ENCODE results near the gene TRIM23.
"Not testable (repeated sequence)": the region's sequence is repeated elsewhere in the genome, so short reads cannot be mapped to it uniquely, and the experiment has no call there.

TRIM23 gene

GRCh38 chr5:65624025-65624570, at the start of gene TRIM23:
TRIM23 (minus strand) TSS chr5:65624333; CDS start chr5:65624274, 59 bp downstream.
- DNase-seq (ENCODE audit: low spot score) = peak; percentile 94

- DNase-seq (ENCODE audit: low spot score) = no peak
Observed at GRCh38 chr5:65672796-65673195, 48.7 kb upstream of the TRIM23 start.

- no peak for DNase-seq (ENCODE audit: low spot score)
Observed at GRCh38 chr5:65668696-65669095, 44.6 kb upstream of the TRIM23 start.

DNA sequence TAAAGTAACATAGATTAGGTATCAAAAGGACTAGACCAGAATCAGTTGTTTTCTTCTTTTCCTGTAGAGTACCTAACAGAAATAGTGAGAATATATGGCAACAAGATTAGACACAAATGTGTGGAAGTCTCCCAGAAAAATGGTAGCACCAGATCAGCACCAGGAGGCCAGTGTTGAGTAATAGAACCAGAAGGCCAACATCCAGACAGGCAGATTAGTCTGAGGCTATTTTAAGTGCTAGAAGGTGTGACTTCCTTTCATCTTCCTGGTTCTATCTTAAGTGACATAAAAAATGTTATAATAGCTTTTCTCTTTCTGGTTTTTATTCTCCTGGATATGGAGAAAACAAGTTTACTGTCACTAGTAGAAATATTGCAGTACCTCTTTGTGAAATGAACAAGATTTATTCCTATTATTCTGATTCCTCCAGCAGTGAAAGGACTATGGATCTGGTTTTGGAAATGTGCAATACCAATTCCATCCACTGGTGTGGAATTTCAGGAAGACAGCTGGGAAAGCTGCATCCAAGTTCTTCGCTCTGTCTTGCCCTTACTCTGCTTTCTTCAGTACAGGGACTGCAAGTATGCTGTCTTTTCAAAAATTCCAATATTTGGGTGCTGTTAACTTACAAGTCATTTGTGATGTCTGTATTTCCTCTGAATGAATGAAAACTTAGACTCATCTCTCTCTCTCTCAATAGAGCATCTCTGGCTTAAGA, 39.8 kb upstream of the TRIM23 start:
- peak; percentile 26 for DNase-seq (ENCODE audit: low spot score)

DNA sequence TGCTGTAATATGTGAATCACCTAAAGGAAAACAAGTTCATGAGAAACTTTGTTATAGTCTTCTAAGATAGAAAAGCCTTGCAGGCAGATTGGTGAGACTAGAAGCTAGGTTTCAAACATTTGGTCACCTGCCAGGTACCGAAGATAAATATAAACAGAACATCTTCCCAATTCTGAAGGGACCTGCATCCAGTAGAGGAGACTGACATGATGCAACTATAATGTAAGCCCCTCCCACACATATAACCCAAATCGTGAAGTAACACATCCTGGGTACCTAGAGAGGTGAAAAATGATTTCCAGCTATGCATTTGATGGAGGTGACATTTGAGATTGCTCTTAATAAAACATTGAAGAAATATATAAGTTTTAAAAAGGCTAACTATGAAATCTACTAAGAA, 30.6 kb upstream of the TRIM23 start:
- DNase-seq (ENCODE audit: low spot score) = no peak

- no peak for DNase-seq (ENCODE audit: low spot score)
Observed at GRCh38 chr5:65651144-65651543, 27.0 kb upstream of the TRIM23 start.

GRCh38 chr5:65647941-65648340, 23.8 kb upstream of the TRIM23 start:
- DNase-seq (ENCODE audit: low spot score) = no peak

GRCh38 chr5:65646938-65647337, 22.8 kb upstream of the TRIM23 start:
- DNase-seq (ENCODE audit: low spot score) = no peak

- no peak for DNase-seq (ENCODE audit: low spot score)
Observed at GRCh38 chr5:65640240-65640639, 16.1 kb upstream of the TRIM23 start.

DNA sequence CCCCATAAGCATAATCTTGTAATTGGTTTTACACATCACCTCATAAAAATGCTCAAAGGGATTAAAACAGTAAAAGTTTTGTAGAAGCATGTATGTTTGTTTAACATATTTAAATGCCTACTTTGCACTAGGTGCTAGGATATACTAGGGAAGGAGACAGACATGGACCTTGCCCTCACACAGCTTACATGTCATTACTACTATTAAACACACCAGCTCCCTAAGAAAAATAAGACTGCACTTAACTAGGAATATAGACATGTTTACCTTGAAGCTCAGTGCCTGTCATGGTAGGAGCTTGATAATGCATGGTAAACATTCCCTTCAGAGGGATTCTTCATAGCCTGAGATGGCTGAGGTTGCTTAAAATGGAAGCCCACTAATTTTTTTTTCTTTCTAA, 6.8 kb upstream of the TRIM23 start:
- no peak for DNase-seq (ENCODE audit: low spot score)

GRCh38 chr5:65625743-65626142, 1.6 kb upstream of the TRIM23 start:
- no peak for DNase-seq (ENCODE audit: low spot score)

DNA sequence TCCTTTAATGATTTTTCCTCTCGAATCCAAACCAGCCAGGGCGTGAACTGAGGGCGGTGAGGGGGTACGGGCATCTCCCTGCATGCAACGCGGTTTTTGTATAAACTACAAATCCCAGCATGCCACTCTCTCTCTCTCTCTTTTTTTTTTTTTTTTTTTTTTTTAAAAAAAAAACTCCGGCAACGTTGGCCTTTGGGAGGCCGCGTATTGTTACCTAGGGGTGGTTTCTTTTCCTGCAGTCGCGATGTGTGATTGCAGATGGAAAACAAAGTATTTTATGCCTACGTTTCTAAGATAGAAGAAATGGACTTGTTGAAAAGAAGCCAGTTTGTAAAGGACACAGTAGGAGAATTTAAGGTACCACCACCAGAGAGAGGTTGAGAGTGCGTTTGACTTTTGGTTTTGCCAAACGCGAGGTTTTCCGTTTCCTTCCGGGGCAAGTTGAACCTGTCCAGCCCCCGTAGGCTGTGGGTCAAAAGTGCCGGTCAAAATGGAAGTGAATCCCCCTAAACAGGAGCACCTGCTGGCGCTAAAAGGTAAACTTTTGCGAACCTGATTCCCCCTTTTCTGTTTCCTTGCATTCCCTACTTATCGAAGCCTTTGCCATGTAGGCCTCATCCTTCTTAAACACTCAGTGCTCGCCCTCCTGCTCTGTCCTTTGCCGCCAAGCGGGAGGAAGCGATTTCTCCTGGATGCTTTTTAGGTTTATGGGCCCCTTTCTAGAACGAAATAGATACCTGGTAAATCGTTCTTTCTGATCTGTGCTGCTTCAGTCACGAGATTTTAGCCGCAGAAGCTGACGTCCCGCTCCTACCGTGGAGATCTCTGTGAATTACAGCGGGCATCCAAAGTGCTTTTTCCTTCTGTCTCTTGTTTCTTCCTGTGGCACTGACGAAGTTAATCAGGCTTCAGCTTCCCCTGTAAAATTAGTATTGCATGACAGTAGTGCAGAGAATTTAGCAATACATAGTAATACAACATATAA, 730 bp upstream of the TRIM23 start, which contains the start of the genes SHLD3 and TRAPPC13:
Gene SHLD3 (plus strand): TSS at position 457 of the 985 bp plus-strand sequence. CDS start 4,561 bp downstream, outside the sequence.
Gene TRAPPC13 (plus strand): TSS at position 457 of the 985 bp plus-strand sequence. CDS start 34 bp downstream, at position 491.
- DNase-seq (ENCODE audit: low spot score) = peak; percentile 93

GRCh38 chr5:65623482-65623881, 651 bp downstream of the TRIM23 start:
- peak; percentile 3 for DNase-seq (ENCODE audit: low spot score)

GRCh38 chr5:65621961-65622360, 2.2 kb downstream of the TRIM23 start:
- DNase-seq (ENCODE audit: low spot score) = not testable (repeated sequence)

DNA sequence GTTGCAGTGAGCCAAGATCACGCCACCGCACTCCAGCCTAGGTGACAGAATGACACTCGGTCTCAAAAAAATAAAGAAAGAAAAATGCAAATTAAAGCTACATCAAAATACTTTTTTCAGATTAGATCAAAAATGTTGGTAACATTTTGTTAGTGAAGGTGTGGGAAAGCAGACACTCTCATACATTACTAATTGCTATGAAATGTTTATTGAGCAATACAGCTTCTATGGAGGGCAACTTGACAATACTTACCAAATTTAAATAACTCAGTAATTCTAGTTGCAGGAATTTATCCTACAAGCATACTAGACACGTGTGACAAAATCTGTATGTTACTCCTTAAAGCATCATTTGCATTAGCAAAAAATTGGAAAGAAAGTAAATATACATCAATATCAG, 4.1 kb downstream of the TRIM23 start:
- DNase-seq (ENCODE audit: low spot score) = no peak

GRCh38 chr5:65612298-65612907, 11.7 kb downstream of the TRIM23 start:
- no peak for DNase-seq (ENCODE audit: low spot score)

- DNase-seq (ENCODE audit: low spot score) = no peak
Observed at GRCh38 chr5:65611524-65611923, 12.6 kb downstream of the TRIM23 start.

DNA sequence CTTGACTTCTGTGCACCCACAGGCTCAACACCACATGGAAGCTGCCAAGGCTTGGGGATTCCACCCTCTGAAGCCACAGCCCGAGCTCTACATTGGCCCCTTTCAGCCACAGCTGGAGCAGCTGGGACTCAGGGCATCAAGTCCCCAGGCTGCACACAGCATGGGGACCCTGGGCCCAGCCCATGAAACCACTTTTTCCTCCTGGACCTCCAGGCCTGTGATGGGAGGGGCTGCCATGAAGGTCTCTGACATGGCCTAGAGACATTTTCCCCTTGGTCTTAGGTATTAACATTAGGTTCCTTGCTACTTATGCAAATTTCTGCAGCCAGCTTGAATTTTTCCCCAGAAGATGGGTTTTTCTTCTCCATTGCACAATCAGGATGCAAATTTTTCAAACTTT, 22.4 kb downstream of the TRIM23 start:
- not testable (repeated sequence) for DNase-seq (ENCODE audit: low spot score)

- no peak for DNase-seq (ENCODE audit: low spot score)
Observed at GRCh38 chr5:65588694-65589093, 35.4 kb downstream of the TRIM23 start.

- no peak for DNase-seq (ENCODE audit: low spot score)
Observed at GRCh38 chr5:65577141-65577540, 47.0 kb downstream of the TRIM23 start.

- DNase-seq (ENCODE audit: low spot score) = no peak
Observed at GRCh38 chr5:65570598-65571226, 53.4 kb downstream of the TRIM23 start.

All from cerebellar cortex (tissue), 1 donor.